HG03571 (cell line): ENCODE measurements around the gene MAPT.

Source experiments
- ATAC-seq: cut with Tn5 transposase; IDR thresholded peaks from one replicate; pipeline ENCODE4 v1.9.1; 2021; ENCODE audit not compliant: unreplicated experiment

The MAPT gene

GRCh38 chr17:45969726-45970125 is 75.4 kb downstream of the MAPT start:
- no peak for ATAC-seq

GRCh38 chr17:45970659-45971058 is 76.3 kb downstream of the MAPT start:
- no peak for ATAC-seq

- no peak for ATAC-seq
These were observed 77.4 kb downstream of the MAPT start for GRCh38 chr17:45971698-45972141.

- no peak for ATAC-seq
These were observed 78.2 kb downstream of the MAPT start for GRCh38 chr17:45972531-45972930.

- no peak for ATAC-seq
These were observed 78.9 kb downstream of the MAPT start for GRCh38 chr17:45973099-45973780.

- ATAC-seq, result no peak
These were observed 79.8 kb downstream of the MAPT start for GRCh38 chr17:45973946-45974859.

GRCh38 chr17:45974916-45975630 is 80.7 kb downstream of the MAPT start:
- ATAC-seq, result no peak

- ATAC-seq, result no peak
These were observed 81.4 kb downstream of the MAPT start for GRCh38 chr17:45975640-45976295.

- ATAC-seq, result no peak
These were observed 82.0 kb downstream of the MAPT start for GRCh38 chr17:45976391-45976754.

GRCh38 chr17:45976755-45977505 is 82.6 kb downstream of the MAPT start:
- no peak for ATAC-seq

- no peak for ATAC-seq
These were observed 83.1 kb downstream of the MAPT start for GRCh38 chr17:45977506-45977824.

GRCh38 chr17:45977976-45978626 is 83.7 kb downstream of the MAPT start:
- ATAC-seq, result no peak

GRCh38 chr17:45979137-45979536 is 84.8 kb downstream of the MAPT start:
- no peak for ATAC-seq

- ATAC-seq, result no peak
These were observed 86.5 kb downstream of the MAPT start for GRCh38 chr17:45980855-45981254.

- ATAC-seq, result no peak
These were observed 87.0 kb downstream of the MAPT start for GRCh38 chr17:45981306-45981705.

- no peak for ATAC-seq
These were observed 88.6 kb downstream of the MAPT start for GRCh38 chr17:45982791-45983613.

GRCh38 chr17:45983614-45984310 is 89.4 kb downstream of the MAPT start:
- no peak for ATAC-seq

GRCh38 chr17:45984368-45984767 is 90.0 kb downstream of the MAPT start:
- ATAC-seq, result no peak

GRCh38 chr17:45985447-45985846 is 91.1 kb downstream of the MAPT start:
- no peak for ATAC-seq
